Measurements from ENCODE around the gene POU2F3. TPM values are rescaled to one million over a fixed set of nuclear protein-coding genes. Genes with fewer than 3 reads are reported as not detected.

The POU2F3 gene
- polyA plus RNA-seq, 1 experiment: not detected

- no peak for TF ChIP-seq CTCF (IDR thresholded peaks at IDR 0.05; ENCODE audit: low read depth, low read length)
- DNase-seq (ENCODE audit: low read depth, low spot score): no peak
- no peak overlapping the region for H3K4me3 ChIP-seq (ENCODE audit: low read depth, low read length)
- ChIA-PET POLR2A (no interaction called here), CTCF (interaction anchor here (0.6 to 1.1 kb wide), 5 partner anchors 10 to 862 kb away, joined by 3 read pairs; no protein-coding TSS in a partner anchor)
- no peaks in the 10 kb centered on the region for H3K9me3 ChIP-seq (ENCODE audit: control insufficient read depth, insufficient read depth, low read length)
- no peaks in the 10 kb centered on the region for H3K27me3 ChIP-seq (ENCODE audit: control insufficient read depth, insufficient read depth, low read length)
- H3K27ac ChIP-seq (ENCODE audit: low read depth, low read length): no peak overlapping the region
These were observed 93.1 kb downstream of the POU2F3 start for GRCh38 chr11:120332822-120333716.

- Histone ChIP-seq H3K4me3 (ENCODE audit: low read depth, low read length) (no peak overlapping the region), H3K27me3 (ENCODE audit: control insufficient read depth, insufficient read depth, low read length) (no peaks in the 10 kb centered on the region), H3K9me3 (ENCODE audit: control insufficient read depth, insufficient read depth, low read length) (no peaks in the 10 kb centered on the region), H3K27ac (ENCODE audit: low read depth, low read length) (no peak overlapping the region)
- no peak for TF ChIP-seq CTCF (IDR thresholded peaks at IDR 0.05; ENCODE audit: low read depth, low read length)
- DNase-seq (ENCODE audit: low read depth, low spot score): no peak
- ChIA-PET CTCF (interaction anchor here (0.6 to 2.0 kb wide), 10 partner anchors 8 to 177 kb away, joined by 3 to 23 read pairs (median 6); partner anchors contain the start of gene TLCD5), POLR2A (no interaction called here)
These were observed 93.9 kb downstream of the POU2F3 start for GRCh38 chr11:120333801-120334200.

- ChIA-PET CTCF (interaction anchor here (0.6 to 2.0 kb wide), 14 partner anchors 9 to 351 kb away, joined by 3 to 23 read pairs (median 5); partner anchors contain the start of gene TLCD5), POLR2A (interaction anchor here (2.1 to 3.2 kb wide), 2 partner anchors 67 to 98 kb away, joined by 12 to 15 read pairs; no protein-coding TSS in a partner anchor)
- Histone ChIP-seq H3K4me3 (ENCODE audit: low read depth, low read length) (no peak overlapping the region), H3K9me3 (ENCODE audit: control insufficient read depth, insufficient read depth, low read length) (no peaks in the 10 kb centered on the region), H3K27ac (ENCODE audit: low read depth, low read length) (no peak overlapping the region), H3K27me3 (ENCODE audit: control insufficient read depth, insufficient read depth, low read length) (no peaks in the 10 kb centered on the region)
- DNase-seq (ENCODE audit: low read depth, low spot score): no peak
- TF ChIP-seq CTCF (IDR thresholded peaks at IDR 0.05; ENCODE audit: low read depth, low read length): no peak
These were observed 94.4 kb downstream of the POU2F3 start for GRCh38 chr11:120334332-120334731.

GRCh38 chr11:120334894-120335462, 95.0 kb downstream of the POU2F3 start:
- TF ChIP-seq CTCF (IDR thresholded peaks at IDR 0.05; ENCODE audit: low read depth, low read length): peak; percentile 69
- Histone ChIP-seq H3K4me3 (ENCODE audit: low read depth, low read length) (peak overlapping the region; percentile 68), H3K27ac (ENCODE audit: low read depth, low read length) (peak overlapping the region; percentile 90), H3K9me3 (ENCODE audit: control insufficient read depth, insufficient read depth, low read length) (no peaks in the 10 kb centered on the region), H3K27me3 (ENCODE audit: control insufficient read depth, insufficient read depth, low read length) (no peaks in the 10 kb centered on the region)
- ChIA-PET CTCF (interaction anchor here (0.6 to 2.0 kb wide), 40 partner anchors 9 to 1723 kb away, joined by 3 to 23 read pairs (median 4); partner anchors contain the start of gene TLCD5), POLR2A (interaction anchor here (0.6 to 3.2 kb wide), 4 partner anchors 20 to 97 kb away, joined by 3 to 15 read pairs (median 8); no protein-coding TSS in a partner anchor)
- peak; percentile 81 for DNase-seq (ENCODE audit: low read depth, low spot score)
